Uterus (tissue), 4 donors: Measurements from ENCODE around the gene MBD4. TPM values are rescaled to one million over a fixed set of nuclear protein-coding genes. Genes with fewer than 3 reads are reported as not detected.

Experiments
- DNase-seq, 2 donors: peaks; one replicate each; pipeline ENCODE4 v3.0.0-alpha.2; 2019 to 2020
- H3K27ac ChIP-seq, 2 donors: fragments of 200-600 bp; sonication (generic); 1 replicate in 1 of 2; 2 replicates in 1 of 2; pipeline ENCODE4 v1.5.1; 2016 to 2018
- H3K27me3 ChIP-seq, 2 donors: fragments of 200-600 bp; sonication (generic); one replicate each; pipeline ENCODE4 v1.5.1; 2018 to 2019; ENCODE audit warnings: control low read depth in 1 of 2
- H3K36me3 ChIP-seq, 2 donors: fragments of 200-600 bp; sonication (generic); one replicate each; pipeline ENCODE4 v1.5.1; 2019; ENCODE audit warnings: control low read depth in 1 of 2
- H3K4me1 ChIP-seq, 2 donors: fragments of 200-600 bp; sonication (generic); one replicate each; pipeline ENCODE4 v1.5.1; 2018 to 2019; ENCODE audit warnings: control low read depth in 1 of 2
- H3K4me3 ChIP-seq, 2 donors: fragments of 200-600 bp; sonication (generic); 1 replicate in 1 of 2; 2 replicates in 1 of 2; pipeline ENCODE4 v1.5.1; 2018 to 2019; ENCODE audit warnings: mild to moderate bottlenecking in 1 of 2
- H3K9me3 ChIP-seq, 2 donors: fragments of 200-600 bp; sonication (generic); one replicate each; pipeline ENCODE4 v1.5.1; 2019; ENCODE audit warnings: control low read depth in 1 of 2
- POLR2A ChIP-seq, 2 donors: fragments of 450-650 bp; IDR thresholded peaks; one replicate each; pipeline ENCODE4 v1.6.1; 2016; ENCODE audit warnings: antibody characterized with exemption in 2 of 2, mild to moderate bottlenecking in 1 of 2, moderate library complexity in 1 of 2
- intact Hi-C: fragments of 100-400 bp; cut with DNase I; formaldehyde crosslinking; loops from one replicate; pipeline ENCODE4 v1.15.1; 2023; ENCODE audit warnings: low total_unique reads
- total RNA-seq, 4 donors: library from RNA; depleted of rRNA in 3 of 4; stranded (reverse); fragments of >200 nt in 3 of 4; gene quantifications; one replicate each; pipeline versions ENCODE4 v1.1.0 to v1.2.4, GENCODE V29; 2014 to 2023
- TF ChIP-seq, protein P1 (sequence below), 4 experiments: fragments of 200-600 bp in 2 of 4; fragments of 450-650 bp in 2 of 4; sonication (generic) in 2 of 4; IDR thresholded peaks; one replicate each; pipeline ENCODE4 v1.5.1; 2016 to 2019; ENCODE audit warnings: antibody characterized with exemption in 4 of 4, mild to moderate bottlenecking in 2 of 4, moderate library complexity in 1 of 4
- donor health status: DM: yes; HTN: yes; CAD: no.

MBD4 gene
- total RNA-seq, 4 donors from 2014 or later, result 13.8 to 36.2 (median 20.4) TPM

DNA sequence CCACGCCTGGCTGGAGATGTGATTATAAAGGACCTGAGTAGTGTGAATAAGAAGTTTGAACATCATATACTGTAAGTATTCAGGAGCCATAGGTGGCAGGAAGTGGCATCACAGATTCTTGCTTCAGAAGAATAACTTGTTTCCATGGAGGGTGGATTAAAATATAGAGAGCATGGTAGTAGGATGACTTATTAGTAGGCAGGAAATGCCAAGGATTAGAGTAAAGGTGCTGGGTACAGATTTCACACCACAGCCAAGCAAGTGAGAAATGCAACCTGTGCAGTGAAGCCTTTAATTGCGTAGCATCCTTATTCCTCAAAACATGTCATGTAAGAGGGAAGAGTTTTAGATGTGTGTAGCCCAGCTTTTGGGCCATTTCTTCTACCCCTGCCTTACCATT lies 31.1 kb upstream of the MBD4 start:
- Histone ChIP-seq H3K4me1 (no peaks in the 10 kb centered on the region), H3K36me3 (no peaks in the 10 kb centered on the region), H3K4me3 (no peak overlapping the region), H3K27me3 (no peaks in the 10 kb centered on the region), H3K27ac (no peak overlapping the region), H3K9me3 (no peaks in the 10 kb centered on the region)
- intact Hi-C loops, result no loop called here
- no peak for DNase-seq
- TF ChIP-seq, protein P1, sequence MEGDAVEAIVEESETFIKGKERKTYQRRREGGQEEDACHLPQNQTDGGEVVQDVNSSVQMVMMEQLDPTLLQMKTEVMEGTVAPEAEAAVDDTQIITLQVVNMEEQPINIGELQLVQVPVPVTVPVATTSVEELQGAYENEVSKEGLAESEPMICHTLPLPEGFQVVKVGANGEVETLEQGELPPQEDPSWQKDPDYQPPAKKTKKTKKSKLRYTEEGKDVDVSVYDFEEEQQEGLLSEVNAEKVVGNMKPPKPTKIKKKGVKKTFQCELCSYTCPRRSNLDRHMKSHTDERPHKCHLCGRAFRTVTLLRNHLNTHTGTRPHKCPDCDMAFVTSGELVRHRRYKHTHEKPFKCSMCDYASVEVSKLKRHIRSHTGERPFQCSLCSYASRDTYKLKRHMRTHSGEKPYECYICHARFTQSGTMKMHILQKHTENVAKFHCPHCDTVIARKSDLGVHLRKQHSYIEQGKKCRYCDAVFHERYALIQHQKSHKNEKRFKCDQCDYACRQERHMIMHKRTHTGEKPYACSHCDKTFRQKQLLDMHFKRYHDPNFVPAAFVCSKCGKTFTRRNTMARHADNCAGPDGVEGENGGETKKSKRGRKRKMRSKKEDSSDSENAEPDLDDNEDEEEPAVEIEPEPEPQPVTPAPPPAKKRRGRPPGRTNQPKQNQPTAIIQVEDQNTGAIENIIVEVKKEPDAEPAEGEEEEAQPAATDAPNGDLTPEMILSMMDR (IDR thresholded peaks at IDR 0.05), result no peak
- TF ChIP-seq POLR2A (IDR thresholded peaks at IDR 0.05), result no peak

DNA sequence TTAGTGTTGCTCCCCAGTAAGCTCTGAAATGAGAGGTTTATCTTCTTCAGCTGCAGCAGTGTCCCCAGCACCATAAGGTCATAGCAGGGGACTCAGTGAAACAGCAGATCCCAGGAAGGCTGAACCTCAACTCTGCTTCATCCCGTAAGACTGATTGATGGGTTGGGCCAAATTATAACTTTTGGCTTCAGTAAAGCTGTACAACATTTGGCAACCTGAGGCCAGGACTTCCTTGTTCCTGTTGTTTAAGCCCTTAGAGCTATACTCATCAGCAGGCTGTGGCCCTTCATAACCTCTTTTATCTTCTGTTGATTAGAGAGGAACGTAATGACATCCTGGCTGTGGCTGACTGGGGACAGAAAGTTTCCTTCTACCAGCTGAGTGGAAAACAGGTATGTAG lies 29.3 kb upstream of the MBD4 start:
- H3K4me3 ChIP-seq, result no peak overlapping the region
- H3K4me1 ChIP-seq, result no peaks in the 10 kb centered on the region
- H3K27ac ChIP-seq, result no peak overlapping the region
- H3K9me3 ChIP-seq, result no peaks in the 10 kb centered on the region
- TF ChIP-seq, protein P1 (IDR thresholded peaks at IDR 0.05), result no peak
- TF ChIP-seq POLR2A (IDR thresholded peaks at IDR 0.05), result no peak
- intact Hi-C loops, result no loop called here
- no peaks in the 10 kb centered on the region for H3K27me3 ChIP-seq
- no peak for DNase-seq
- H3K36me3 ChIP-seq, result no peaks in the 10 kb centered on the region

DNA sequence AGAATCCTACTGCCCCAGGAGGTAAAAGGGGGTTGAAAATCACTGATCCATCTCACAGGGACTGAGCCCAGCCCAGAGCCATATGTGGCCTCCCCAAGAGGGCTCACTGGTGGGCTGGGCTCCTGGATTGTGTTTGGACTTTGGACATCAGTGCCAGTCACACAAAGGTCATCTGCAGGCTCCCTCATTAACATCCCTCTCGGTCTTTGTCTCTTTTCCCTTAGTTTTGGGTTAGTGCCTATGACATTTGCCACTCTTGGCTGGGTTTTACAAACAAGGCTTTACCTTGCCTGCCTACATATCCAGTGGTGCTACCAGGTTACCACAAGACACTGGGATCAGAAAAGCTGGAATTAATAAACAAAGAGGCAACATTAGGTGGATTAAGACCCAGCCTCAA lies 28.2 kb upstream of the MBD4 start:
- Histone ChIP-seq H3K9me3 (no peaks in the 10 kb centered on the region), H3K27ac (no peak overlapping the region), H3K4me3 (no peak overlapping the region), H3K4me1 (no peaks in the 10 kb centered on the region), H3K36me3 (no peaks in the 10 kb centered on the region), H3K27me3 (no peaks in the 10 kb centered on the region)
- DNase-seq, result no peak
- intact Hi-C loops, result no loop called here
- TF ChIP-seq, protein P1 (IDR thresholded peaks at IDR 0.05), result no peak
- TF ChIP-seq POLR2A (IDR thresholded peaks at IDR 0.05), result no peak

DNA sequence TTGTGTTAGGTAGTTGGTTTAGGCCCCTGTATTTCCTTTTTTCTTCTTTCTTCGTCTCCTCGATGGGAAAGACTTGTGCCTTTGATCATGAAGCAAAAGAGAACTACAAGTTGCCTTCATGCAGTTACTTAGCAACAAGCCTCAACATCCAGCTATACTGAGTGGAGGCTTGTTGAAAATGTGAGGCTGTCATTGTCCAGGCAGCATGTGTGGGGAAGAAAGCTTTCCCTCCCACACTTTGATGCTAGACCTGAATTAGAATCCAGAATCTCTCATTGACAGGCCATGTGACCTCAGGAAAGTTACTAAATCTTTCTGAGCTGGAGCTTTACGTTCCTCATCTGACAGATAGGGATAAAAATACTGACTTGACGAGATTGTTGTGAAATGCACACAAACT lies 24.0 kb upstream of the MBD4 start:
- Histone ChIP-seq H3K27ac (no peak overlapping the region), H3K27me3 (no peaks in the 10 kb centered on the region), H3K4me1 (no peaks in the 10 kb centered on the region), H3K36me3 (no peaks in the 10 kb centered on the region), H3K4me3 (no peak overlapping the region), H3K9me3 (no peaks in the 10 kb centered on the region)
- TF ChIP-seq POLR2A (IDR thresholded peaks at IDR 0.05), result no peak
- TF ChIP-seq, protein P1 (IDR thresholded peaks at IDR 0.05), result no peak
- no peak for DNase-seq
- intact Hi-C loops, result no loop called here

DNA sequence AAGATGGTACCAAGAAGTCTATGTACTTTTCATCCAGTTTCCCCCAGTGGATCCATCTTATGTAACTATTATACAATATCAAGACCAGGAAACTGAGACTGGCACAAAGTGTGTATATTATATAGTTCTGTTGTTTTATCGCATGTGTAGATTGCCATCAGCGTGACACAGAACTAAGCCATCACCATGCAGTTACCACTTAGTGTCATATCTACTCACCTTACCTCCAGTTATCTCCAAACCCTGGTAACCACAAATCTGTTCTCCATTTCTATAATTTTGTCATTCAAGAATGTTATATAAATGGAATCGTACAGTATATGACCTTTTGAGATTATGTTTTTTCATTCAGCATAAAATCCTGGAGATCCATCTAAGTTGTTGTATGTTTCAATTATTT lies 23.3 kb upstream of the MBD4 start:
- Histone ChIP-seq H3K36me3 (no peaks in the 10 kb centered on the region), H3K9me3 (no peaks in the 10 kb centered on the region), H3K27ac (no peak overlapping the region), H3K27me3 (no peaks in the 10 kb centered on the region), H3K4me3 (no peak overlapping the region), H3K4me1 (no peaks in the 10 kb centered on the region)
- no peak for DNase-seq
- intact Hi-C loops, result no loop called here
- no peak for TF ChIP-seq POLR2A (IDR thresholded peaks at IDR 0.05)
- TF ChIP-seq, protein P1 (IDR thresholded peaks at IDR 0.05), result no peak
